HG02852 (cell line): ENCODE measurements around the gene SASH1.
A peak's percentile ranks its signal among the peaks of the same experiment; 100 is the strongest.

Experiments
- ATAC-seq: cut with Tn5 transposase; IDR thresholded peaks from one replicate; pipeline ENCODE4 v1.9.1; 2021; ENCODE audit warnings: mild to moderate bottlenecking, moderate library complexity; ENCODE audit not compliant: unreplicated experiment

Gene SASH1

DNA sequence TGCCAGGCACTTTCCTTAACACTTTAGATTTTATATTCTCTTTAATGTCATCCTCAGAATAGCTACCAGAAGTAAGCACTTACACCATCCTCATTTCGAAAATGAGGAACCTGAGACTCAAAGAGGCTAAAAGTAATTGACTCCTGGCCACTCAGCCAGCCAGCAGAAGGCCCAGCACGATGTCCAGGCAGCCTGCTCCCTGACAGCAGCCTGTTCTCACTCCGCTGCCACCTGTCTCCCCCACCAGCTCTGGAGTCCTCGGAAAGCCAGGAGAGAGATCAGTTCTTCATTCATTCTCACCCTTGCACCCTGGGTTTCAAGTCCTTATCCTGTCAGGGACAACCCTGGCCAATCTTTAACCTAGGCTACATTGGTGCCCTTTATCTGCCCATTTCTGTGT, 174.0 kb downstream of the SASH1 start:
- no peak for ATAC-seq

DNA sequence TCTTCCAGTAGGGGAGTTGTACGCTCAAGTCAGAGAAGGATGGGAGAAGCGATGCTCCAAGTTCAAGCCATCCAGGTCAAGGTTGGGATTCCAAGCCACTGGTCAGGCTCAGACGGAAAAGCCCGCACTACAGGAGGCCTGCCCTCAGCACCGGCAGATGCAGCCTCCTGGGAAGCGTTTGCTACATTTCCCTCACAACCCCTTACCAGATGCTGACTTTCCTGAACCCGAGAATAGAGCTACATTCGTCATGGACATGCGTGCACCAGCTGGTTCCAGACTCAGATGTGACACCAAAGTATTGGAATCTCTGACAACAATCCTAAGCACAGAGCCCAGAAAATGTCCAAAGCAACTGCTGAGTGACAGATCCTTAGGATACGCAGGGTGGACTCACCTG, 174.8 kb downstream of the SASH1 start:
- no peak for ATAC-seq

- no peak for ATAC-seq
Measured at GRCh38 chr6:148518511-148519156, 176.0 kb downstream of the SASH1 start.

DNA sequence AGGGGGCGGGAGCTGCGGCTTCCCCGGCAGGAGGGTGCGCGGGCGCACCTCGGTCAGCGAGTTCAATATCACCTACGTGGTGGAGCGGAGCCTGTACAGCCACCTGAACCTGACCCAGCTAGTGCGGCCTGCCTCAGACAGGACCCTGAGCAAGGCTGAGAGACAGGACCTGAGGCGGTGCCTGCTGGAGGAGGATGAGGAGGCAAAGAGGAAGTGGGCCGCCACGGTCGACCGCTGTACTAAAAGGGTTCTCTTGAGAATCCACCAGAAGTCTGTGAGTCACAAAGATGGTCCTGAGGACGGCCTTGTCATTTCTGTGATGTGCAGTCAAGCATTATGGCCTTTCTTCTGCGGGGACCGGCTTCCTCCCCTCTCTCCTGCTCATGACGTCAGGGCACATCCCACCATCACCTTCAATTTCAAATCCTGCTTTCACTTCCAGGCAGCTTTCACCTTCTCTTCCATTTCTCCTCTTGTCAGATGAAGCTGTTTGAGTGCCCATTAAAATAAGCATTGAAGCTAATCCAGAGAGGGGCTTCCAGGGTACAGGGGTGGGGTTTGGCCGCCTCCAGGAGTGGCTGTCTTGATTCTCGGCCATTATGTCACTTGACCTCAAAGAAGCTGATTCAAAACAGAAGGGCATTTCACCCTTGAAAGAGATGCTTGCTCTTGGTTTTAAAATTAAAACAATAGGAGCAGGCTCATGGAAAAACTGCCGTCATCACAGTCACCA, 177.6 kb downstream of the SASH1 start:
- ATAC-seq, result peak; percentile 95

GRCh38 chr6:148521158-148521557, 178.5 kb downstream of the SASH1 start:
- ATAC-seq, result no peak

DNA sequence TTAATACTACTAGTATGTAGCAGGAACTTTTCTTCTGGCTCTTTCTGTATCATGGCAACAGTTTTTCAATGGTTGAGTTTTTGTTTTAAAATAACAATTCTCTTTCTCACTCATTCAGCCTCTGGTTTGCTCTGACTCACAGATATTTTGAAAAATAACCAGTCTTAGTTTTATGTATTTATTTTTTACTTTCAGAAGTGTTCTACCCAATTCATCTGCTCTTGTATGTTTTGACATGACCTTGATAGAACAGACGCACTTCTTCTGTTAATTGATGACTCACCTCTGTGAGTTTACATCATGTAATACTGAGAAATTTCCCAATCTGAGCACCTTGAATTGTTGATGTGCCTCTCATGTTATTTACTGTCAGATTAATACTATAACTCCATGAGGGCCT, 178.9 kb downstream of the SASH1 start:
- ATAC-seq, result no peak

DNA sequence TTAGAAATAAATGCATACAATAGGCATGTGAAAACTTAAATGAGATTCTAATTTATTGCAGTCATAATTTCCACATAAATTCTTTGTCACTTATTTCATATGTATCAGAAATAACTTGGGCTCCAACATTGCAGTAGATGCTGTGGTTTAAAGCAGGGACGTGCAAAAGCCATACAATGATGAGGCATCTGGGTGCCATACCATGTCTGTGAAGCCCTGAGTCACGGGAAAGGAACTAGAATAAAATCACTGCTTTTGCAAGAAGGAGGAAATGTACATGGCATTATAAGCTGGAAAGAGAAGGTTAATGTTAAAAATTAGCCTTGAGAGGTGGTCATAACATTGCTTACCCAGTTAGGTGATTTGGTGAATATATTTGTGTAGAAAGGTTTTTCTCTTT, 180.4 kb downstream of the SASH1 start:
- ATAC-seq, result no peak

DNA sequence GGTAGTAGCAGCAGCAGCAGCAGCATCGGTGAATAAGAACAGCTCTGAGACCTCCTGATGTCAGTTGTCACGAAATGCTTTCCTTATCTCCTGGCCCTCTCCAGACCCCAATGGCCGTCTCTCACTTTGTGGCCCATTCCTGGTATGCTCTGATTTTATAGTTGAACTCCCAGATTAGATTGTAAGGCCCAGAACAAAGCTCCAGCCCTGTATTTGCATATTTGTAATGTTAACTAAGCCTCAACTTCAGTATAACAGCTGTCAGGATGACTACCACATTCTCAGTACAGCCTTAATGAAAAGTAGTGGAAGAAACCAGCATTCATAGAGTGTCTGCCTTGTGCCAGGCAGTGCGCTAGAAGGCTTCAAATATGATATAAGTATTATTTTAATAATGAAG, 180.9 kb downstream of the SASH1 start:
- no peak for ATAC-seq

DNA sequence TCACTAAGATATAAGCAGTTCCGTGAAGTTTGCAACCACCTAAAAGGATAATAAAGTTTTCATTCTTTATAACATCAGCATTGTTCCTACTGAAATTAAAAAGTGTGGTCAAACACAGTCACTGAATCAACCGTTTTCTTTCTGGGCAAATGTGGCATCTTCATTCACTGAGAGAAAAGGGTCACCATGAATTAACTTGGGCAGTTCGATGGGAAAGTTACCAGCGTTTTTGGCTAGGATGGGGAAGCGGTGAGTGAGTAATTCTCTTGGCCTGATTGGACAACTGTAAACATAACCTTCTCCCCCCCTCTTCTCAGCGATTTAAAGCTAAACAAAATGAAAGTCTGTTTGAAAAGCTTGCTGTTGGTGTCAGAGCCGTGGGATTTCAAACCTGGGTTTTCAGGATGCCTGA, 181.8 kb downstream of the SASH1 start:
- ATAC-seq, result no peak

- no peak for ATAC-seq
Measured at GRCh38 chr6:148524976-148525375, 182.3 kb downstream of the SASH1 start.

DNA sequence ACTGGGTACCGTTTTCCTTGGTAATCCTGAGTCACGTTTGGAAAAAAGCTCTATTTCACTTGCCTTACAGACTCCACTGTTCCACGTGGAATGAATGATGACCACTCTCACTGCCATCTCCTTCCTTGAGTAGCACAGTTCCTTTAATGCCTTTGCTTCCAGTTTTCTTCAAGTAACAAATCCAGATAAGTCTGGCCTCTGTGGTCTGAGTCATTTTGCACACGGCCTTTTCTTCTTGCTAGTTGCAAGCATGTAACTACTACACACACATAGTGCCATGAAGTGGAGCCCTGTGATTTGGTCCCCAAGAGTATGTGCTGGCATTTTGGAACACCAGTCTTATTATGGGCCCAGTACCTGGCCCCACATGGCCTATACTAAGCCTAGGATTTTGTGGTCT, 182.8 kb downstream of the SASH1 start:
- ATAC-seq, result no peak

DNA sequence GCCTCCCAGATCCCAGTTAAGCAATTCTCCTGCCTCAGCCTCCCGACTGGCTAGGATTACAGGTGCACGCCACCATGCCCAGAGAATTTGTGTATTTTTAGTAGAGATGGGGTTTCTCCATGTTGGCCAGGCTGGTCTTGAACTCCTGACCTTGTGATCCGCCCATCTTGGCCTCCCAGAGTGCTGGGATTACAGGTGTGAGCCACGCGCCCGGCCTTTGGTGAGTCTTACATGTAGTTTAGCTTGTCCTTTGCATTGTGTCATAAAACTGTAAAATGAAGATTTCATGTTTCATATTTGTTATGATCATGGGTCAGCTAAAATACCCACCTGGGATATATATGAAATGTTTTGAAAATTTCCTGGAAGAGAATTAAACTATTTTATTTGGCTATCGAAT, 183.5 kb downstream of the SASH1 start:
- ATAC-seq, result no peak

DNA sequence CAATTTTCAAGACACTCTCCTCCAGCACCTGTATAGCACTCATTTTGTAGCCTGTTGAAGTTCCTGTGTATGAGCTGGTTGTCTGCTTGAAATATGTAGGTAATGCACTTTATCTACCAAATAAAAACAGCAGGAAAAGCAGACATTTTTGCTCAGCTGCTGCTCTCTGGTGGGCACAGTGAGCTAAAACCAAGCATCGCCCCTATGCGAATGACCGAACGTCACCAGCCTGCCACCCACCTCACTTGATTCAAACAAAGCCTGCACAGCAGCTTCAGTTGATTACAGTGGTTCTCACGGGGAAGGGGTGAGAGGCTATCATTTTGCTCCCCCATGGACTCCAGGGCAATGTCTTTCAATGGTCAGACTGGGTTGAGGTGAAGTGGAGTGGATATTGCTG, 185.7 kb downstream of the SASH1 start:
- ATAC-seq, result no peak

DNA sequence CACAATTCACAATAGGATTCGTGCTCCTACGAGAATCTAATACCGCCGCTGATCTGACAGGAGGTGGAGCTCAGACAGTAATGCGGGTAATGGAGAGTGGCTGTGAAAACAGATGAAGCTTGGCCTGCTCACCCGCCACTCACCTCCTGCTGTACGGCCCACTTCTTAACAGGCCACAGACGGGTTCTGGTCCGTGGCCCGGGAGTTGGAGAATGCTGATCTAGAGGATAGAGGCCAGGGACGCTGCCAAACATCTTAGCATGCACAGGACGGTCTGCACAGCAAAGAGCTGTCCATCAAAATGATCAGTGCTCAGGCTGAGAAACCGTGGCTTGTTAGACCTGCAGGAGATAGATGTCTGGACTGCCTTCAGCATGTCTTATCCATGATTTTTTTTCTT, 186.4 kb downstream of the SASH1 start:
- ATAC-seq, result no peak

DNA sequence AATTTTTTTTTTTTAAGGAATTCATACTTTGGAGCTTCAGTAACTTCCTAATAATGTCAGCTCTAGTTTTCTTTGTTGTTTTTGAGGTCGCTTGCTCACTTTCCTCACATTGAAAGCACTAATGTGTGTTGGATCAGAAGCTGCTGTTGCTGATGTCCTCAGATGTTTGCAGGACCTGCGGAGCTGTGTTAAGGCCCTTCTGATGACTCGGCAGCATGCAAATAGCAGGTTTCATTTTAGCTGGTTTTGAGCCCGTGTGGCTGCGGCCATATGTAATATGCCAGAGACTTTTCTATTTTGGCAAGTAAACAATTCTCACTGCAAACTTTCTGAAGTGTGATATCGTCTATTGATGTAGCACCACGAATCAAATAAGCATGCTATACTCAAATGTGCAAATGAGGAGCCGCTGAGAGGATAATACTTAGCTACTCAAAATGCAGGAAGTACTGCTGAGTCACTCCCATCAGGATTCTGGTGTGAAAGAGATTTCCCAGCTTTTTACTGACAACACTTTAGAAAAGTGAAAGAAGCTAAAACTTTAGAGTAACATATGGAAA, 187.8 kb downstream of the SASH1 start:
- peak; percentile 88 for ATAC-seq

GRCh38 chr6:148530976-148531375, 188.3 kb downstream of the SASH1 start:
- ATAC-seq, result no peak

DNA sequence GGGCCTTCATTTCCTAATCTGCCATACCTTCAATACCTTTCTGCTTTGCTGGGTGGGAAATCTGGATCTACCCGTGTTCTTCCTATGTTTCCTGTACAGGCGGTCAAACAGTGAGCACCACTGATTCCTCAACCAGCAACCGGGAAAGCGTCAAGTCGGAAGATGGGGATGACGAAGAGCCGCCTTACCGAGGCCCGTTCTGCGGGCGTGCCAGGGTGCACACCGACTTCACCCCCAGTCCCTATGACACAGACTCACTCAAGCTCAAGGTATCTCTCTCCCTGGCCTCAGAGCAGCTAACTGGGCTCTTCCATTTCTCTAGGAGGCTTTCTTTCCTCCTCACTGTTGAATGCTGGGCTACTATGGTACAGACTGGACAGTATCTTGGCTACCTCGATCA, 190.1 kb downstream of the SASH1 start:
- no peak for ATAC-seq

- ATAC-seq, result no peak
Measured at GRCh38 chr6:148533309-148534107, 190.9 kb downstream of the SASH1 start.

GRCh38 chr6:148534871-148535270, 192.2 kb downstream of the SASH1 start:
- ATAC-seq, result no peak

- ATAC-seq, result no peak
Measured at GRCh38 chr6:148535381-148535780, 192.7 kb downstream of the SASH1 start.

GRCh38 chr6:148535976-148536375, 193.3 kb downstream of the SASH1 start:
- ATAC-seq, result no peak
